ENCODE results near the gene AREL1. TPM values are rescaled to one million over a fixed set of nuclear protein-coding genes. Genes with fewer than 3 reads are reported as not detected.

AREL1 gene
- total RNA-seq, 1 experiment from 2014 or later: 45.9 TPM

GRCh38 chr14:74697543-74697942 is 15.3 kb downstream of the AREL1 start:
- intact Hi-C loops (cut with micrococcal nuclease): no loop called here
- H3K4me2 ChIP-seq (ENCODE audit: low read length): no peak overlapping the region
- no peaks in the 10 kb centered on the region for H3K27me3 ChIP-seq (ENCODE audit: insufficient read depth, low read length)
- no peaks in the 10 kb centered on the region; a peak in 1 of 4 replicates for H3K36me3 ChIP-seq (ENCODE audit: control insufficient read depth in 1 of 2, insufficient read depth in 2 of 2, low read length in 2 of 2)
- H4K20me1 ChIP-seq (ENCODE audit: insufficient read depth): no peaks in the 10 kb centered on the region
- H2AFZ ChIP-seq (ENCODE audit: low read depth, low read length, poor library complexity, severe bottlenecking): no peak overlapping the region
- H3K9me2 ChIP-seq (ENCODE audit: insufficient read depth): no peaks in the 10 kb centered on the region
- DNase-seq (ENCODE audit: low read depth, low spot score) (no peak), ATAC-seq (no peak)
- H3K4me3 ChIP-seq (replicated peaks in 1 of 2; ENCODE audit: low read depth in 1 of 2, low read length in 2 of 2): no peak overlapping the region
- POLR2A ChIA-PET: no interaction called here
- H3K27ac ChIP-seq (ENCODE audit: low read depth, low read length): no peak overlapping the region
- no peak overlapping the region for H3K9ac ChIP-seq (ENCODE audit: low read length)
- no TSS peak for BruUV-seq (replicated peaks)
- H3K9me3 ChIP-seq (ENCODE audit: control insufficient read depth in 1 of 2, insufficient read depth in 1 of 2, low read depth in 1 of 2, low read length in 2 of 2): peaks cover 3 to 5% of the 10 kb centered on the region in 2 experiments; a peak in 2 of 4 replicates
- H3K4me1 ChIP-seq (ENCODE audit: control insufficient read depth in 1 of 2, insufficient read depth in 2 of 2, low read length in 2 of 2): no peaks in the 10 kb centered on the region
- TF ChIP-seq CBX3 (IDR thresholded peaks at IDR 0.05; ENCODE audit: low read depth) (no peak), TCF7L2 (IDR thresholded peaks at IDR 0.05; ENCODE audit: borderline replicate concordance, extremely low read depth, insufficient read depth, insufficient read length) (no peak), ZFX (IDR thresholded peaks at IDR 0.05) (no peak), RAD21 (IDR thresholded peaks at IDR 0.05; ENCODE audit: low read depth) (no peak), CTCF (IDR thresholded peaks at IDR 0.05 in 2 of 3, conservative IDR thresholded peaks at IDR 0.05 in 1 of 3; ENCODE audit: borderline replicate concordance in 1 of 3, insufficient read depth in 1 of 3, low read depth in 2 of 3, low read length in 2 of 3) (no peak), EGR1 (IDR thresholded peaks at IDR 0.05; ENCODE audit: low read depth) (no peak), REST (IDR thresholded peaks at IDR 0.05; ENCODE audit: low read depth) (no peak), EZH2 (IDR thresholded peaks at IDR 0.05) (no peak), POLR2AphosphoS5 (IDR thresholded peaks at IDR 0.05; ENCODE audit: low read depth, low read length) (no peak), ZBTB33 (IDR thresholded peaks at IDR 0.05; ENCODE audit: extremely low read depth, insufficient replicate concordance, low read length) (no peak), POLR2A (IDR thresholded peaks at IDR 0.05; ENCODE audit: borderline replicate concordance, extremely low read depth, insufficient read depth, insufficient read length) (no peak), SRF (IDR thresholded peaks at IDR 0.05; ENCODE audit: low read depth) (no peak), YY1 (IDR thresholded peaks at IDR 0.05; ENCODE audit: extremely low read depth, insufficient replicate concordance, low read depth, low read length) (no peak), SP1 (IDR thresholded peaks at IDR 0.05; ENCODE audit: low read depth) (no peak), FOSL1 (IDR thresholded peaks at IDR 0.05; ENCODE audit: low read depth) (no peak), CEBPB (IDR thresholded peaks at IDR 0.05; ENCODE audit: low read depth) (no peak), MAX (IDR thresholded peaks at IDR 0.05) (no peak), ATF3 (IDR thresholded peaks at IDR 0.05) (no peak)
- RAD21 ChIA-PET (ENCODE audit: low non-redundant PET in 1 of 2, low total read pairs in 2 of 2, uncharacterized antibody in 2 of 2, unreplicated experiment in 2 of 2): no interaction called here
- CTCF ChIA-PET: no interaction called here
- peaks cover 82% of the 10 kb centered on the region for H3K79me2 ChIP-seq (ENCODE audit: insufficient read depth, low read length)
